ENCODE data around the gene FLOT1. TPM values are rescaled to one million over a fixed set of nuclear protein-coding genes. Genes with fewer than 3 reads are reported as not detected.

FLOT1 gene
- total RNA-seq, 1 experiment from 2014 or later = 111 TPM

GRCh38 chr6:30767158-30767943 is 24.9 kb upstream of the FLOT1 start:
- H2BK5ac ChIP-seq (ENCODE audit: insufficient read length, low read length) = no peak overlapping the region
- H3K4ac ChIP-seq (ENCODE audit: low read depth, low read length) = no peak overlapping the region; the same call in 1 of the 2 replicates
- no peak overlapping the region for H2BK12ac ChIP-seq (ENCODE audit: insufficient read length, low read depth, low read length)
- peak overlapping the region in 2 of 3 experiments; percentile 61 to 65; a peak in 3 of 7 replicates for H3K27ac Mint-ChIP-seq
- no peak overlapping the region for H2BK120ac ChIP-seq (ENCODE audit: low read depth, low read length, poor library complexity, severe bottlenecking)
- DNase-seq = no peak
- H3K27ac ChIP-seq (ENCODE audit: insufficient read length, low read depth, low read length) = no peak overlapping the region
- H3K18ac ChIP-seq (ENCODE audit: insufficient read length, low read depth, low read length) = no peak overlapping the region
- H3K9me3 Mint-ChIP-seq = no peaks in the 10 kb centered on the region
- H4K8ac ChIP-seq (replicated peaks; ENCODE audit: insufficient read length, low read depth, low read length) = no peak overlapping the region
- H3K36me3 Mint-ChIP-seq (ENCODE audit: insufficient read depth in 1 of 3, low read depth in 3 of 3) = peaks cover 0 to 1% (median 0%) of the 10 kb centered on the region in 3 experiments; a peak in 1 of 7 replicates
- no peak overlapping the region for H2AFZ ChIP-seq (ENCODE audit: low read length)
- peak overlapping the region; percentile 49 for H2BK20ac ChIP-seq (ENCODE audit: low read depth, low read length, poor library complexity, severe bottlenecking)
- H3K9me3 ChIP-seq (ENCODE audit: control insufficient read depth, low read depth, low read length) = no peaks in the 10 kb centered on the region
- no peaks in the 10 kb centered on the region for H4K20me1 ChIP-seq (ENCODE audit: control insufficient read depth, insufficient read depth, insufficient read length)
- H2BK15ac ChIP-seq (ENCODE audit: low read depth, low read length) = no peak overlapping the region
- no peaks in the 10 kb centered on the region for H3K79me2 ChIP-seq (ENCODE audit: insufficient read depth, low read length)
- H4K5ac ChIP-seq (ENCODE audit: insufficient read length, low read depth, low read length) = no peak overlapping the region
- H2AK5ac ChIP-seq (ENCODE audit: insufficient read length, low read length) = peak overlapping the region; percentile 67
- peaks cover 62 to 69% of the 10 kb centered on the region in 2 experiments for H3K4me1 Mint-ChIP-seq
- no peaks in the 10 kb centered on the region for H3K27me3 ChIP-seq (ENCODE audit: insufficient read depth, low read length)
- WGBS (ENCODE audit: extremely low coverage, insufficient read length, low lambda C conversion rate) = no CpG with 5 or more reads among the region's 9 CpGs
- TF ChIP-seq CTCF (conservative IDR thresholded peaks at IDR 0.05) = no peak
- H3K23me2 ChIP-seq (ENCODE audit: insufficient read length, low read depth, low read length, poor library complexity, severe bottlenecking) = no peaks in the 10 kb centered on the region
- no peak overlapping the region for H3K9ac ChIP-seq (ENCODE audit: extremely low read depth, insufficient read length, low read length)
- H3K4me1 ChIP-seq (ENCODE audit: insufficient read depth, low read length) = peaks cover 30% of the 10 kb centered on the region; the same call in 1 of the 2 replicates
- no peaks in the 10 kb centered on the region; the same call in 1 of the 2 replicates for H3K27me3 Mint-ChIP-seq (ENCODE audit: low read depth)
- H3K79me1 ChIP-seq (ENCODE audit: insufficient read depth, low read depth, low read length, poor library complexity, severe bottlenecking) = no peaks in the 10 kb centered on the region
- H3K4me2 ChIP-seq (ENCODE audit: insufficient read depth, insufficient read length, low read length) = no peak overlapping the region
- no peak overlapping the region for H3T11ph ChIP-seq (ENCODE audit: low read length)
- H3K4me3 Mint-ChIP-seq = no peak overlapping the region
- no peak overlapping the region for H3K56ac ChIP-seq (ENCODE audit: insufficient read length, low read depth, low read length)
- H4K91ac ChIP-seq (ENCODE audit: insufficient read length, low read depth, low read length) = peak overlapping the region; percentile 97
- no peak overlapping the region for H3K23ac ChIP-seq (ENCODE audit: insufficient read length, low read depth, low read length)
- H3K14ac ChIP-seq (ENCODE audit: insufficient read depth, low read length) = no peak overlapping the region

All from H9 (cell line).